Ascending aorta (tissue), 2 donors: Measurements from ENCODE around the gene AAK1. TPM values are rescaled to one million over a fixed set of nuclear protein-coding genes. Genes with fewer than 3 reads are reported as not detected.

ENCODE experiments used
- DNase-seq, 2 donors: peaks; one replicate each; pipeline ENCODE4 v3.0.0-alpha.2; 2019; ENCODE audit warnings: low spot score in 2 of 2
- H3K27ac ChIP-seq, 2 donors: fragments of 200-600 bp; sonication (generic); one replicate each; pipeline ENCODE4 v1.5.1; 2016 to 2017; ENCODE audit warnings: mild to moderate bottlenecking in 1 of 2
- H3K27me3 ChIP-seq: fragments of 200-600 bp; sonication (generic); one replicate; pipeline ENCODE4 v1.5.1; 2017
- H3K36me3 ChIP-seq, 2 donors: fragments of 200-600 bp; sonication (generic); one replicate each; pipeline ENCODE4 v1.5.1; 2016
- H3K4me1 ChIP-seq, 2 donors: fragments of 200-600 bp; sonication (generic); one replicate each; pipeline ENCODE4 v1.5.1; 2016 to 2017; ENCODE audit warnings: mild to moderate bottlenecking in 1 of 2
- H3K4me3 ChIP-seq, 2 donors: fragments of 200-600 bp; sonication (generic); one replicate each; pipeline ENCODE4 v1.5.1; 2016 to 2017; ENCODE audit warnings: mild to moderate bottlenecking in 1 of 2
- H3K9me3 ChIP-seq, 2 donors: fragments of 200-600 bp; sonication (generic); one replicate each; pipeline ENCODE4 v1.5.1; 2016
- CTCF ChIP-seq, 3 experiments: fragments of 200-600 bp in 2 of 3; fragments of 450-650 bp in 1 of 3; sonication (generic) in 2 of 3; IDR thresholded peaks; one replicate each; pipeline ENCODE4 v1.5.1; 2016 to 2019; ENCODE audit warnings: antibody characterized with exemption in 3 of 3, mild to moderate bottlenecking in 1 of 3, moderate library complexity in 1 of 3
- intact Hi-C: fragments of 100-400 bp; cut with DNase I; formaldehyde crosslinking; loops from one replicate; pipeline ENCODE4 v1.15.1; 2023
- total RNA-seq: library from RNA; depleted of rRNA; stranded (reverse); fragments of >200 nt; gene quantifications from one replicate; pipeline ENCODE4 v1.1.0, GENCODE V29; 2016

AAK1 gene
- total RNA-seq, 1 donor from 2014 or later: 53.4 TPM

GRCh38 chr2:69495861-69496260 is 147.7 kb downstream of the AAK1 start:
- TF ChIP-seq CTCF (IDR thresholded peaks at IDR 0.05): no peak
- H3K9me3 ChIP-seq: no peaks in the 10 kb centered on the region
- no peak overlapping the region for H3K4me3 ChIP-seq
- H3K27ac ChIP-seq: no peak overlapping the region
- intact Hi-C loops: no loop called here
- DNase-seq: no peak
- H3K27me3 ChIP-seq: no peaks in the 10 kb centered on the region
- H3K4me1 ChIP-seq: no peaks in the 10 kb centered on the region
- H3K36me3 ChIP-seq: peaks cover 0 to 7% of the 10 kb centered on the region in 2 donors

GRCh38 chr2:69495008-69495407 is 148.5 kb downstream of the AAK1 start:
- DNase-seq: no peak
- Histone ChIP-seq H3K4me1 (no peaks in the 10 kb centered on the region), H3K27me3 (no peaks in the 10 kb centered on the region), H3K27ac (no peak overlapping the region), H3K36me3 (peaks cover 0 to 7% of the 10 kb centered on the region in 2 donors), H3K9me3 (no peaks in the 10 kb centered on the region), H3K4me3 (no peak overlapping the region)
- no peak for TF ChIP-seq CTCF (IDR thresholded peaks at IDR 0.05)
- intact Hi-C loops: no loop called here

GRCh38 chr2:69494126-69494525 is 149.4 kb downstream of the AAK1 start:
- Histone ChIP-seq H3K27ac (no peak overlapping the region), H3K36me3 (peaks cover 0 to 7% of the 10 kb centered on the region in 2 donors), H3K4me3 (no peak overlapping the region), H3K4me1 (no peaks in the 10 kb centered on the region), H3K9me3 (no peaks in the 10 kb centered on the region), H3K27me3 (no peaks in the 10 kb centered on the region)
- TF ChIP-seq CTCF (IDR thresholded peaks at IDR 0.05): no peak
- DNase-seq: no peak
- intact Hi-C loops: no loop called here

- no peaks in the 10 kb centered on the region for H3K9me3 ChIP-seq
- H3K4me1 ChIP-seq: no peaks in the 10 kb centered on the region
- H3K27me3 ChIP-seq: no peaks in the 10 kb centered on the region
- no peak overlapping the region for H3K4me3 ChIP-seq
- intact Hi-C loops: no loop called here
- peaks cover 0 to 7% of the 10 kb centered on the region in 2 donors for H3K36me3 ChIP-seq
- DNase-seq: no peak
- no peak for TF ChIP-seq CTCF (IDR thresholded peaks at IDR 0.05)
- no peak overlapping the region for H3K27ac ChIP-seq
Observed at GRCh38 chr2:69493268-69493667, 150.3 kb downstream of the AAK1 start.

- DNase-seq: no peak
- Histone ChIP-seq H3K4me3 (no peak overlapping the region), H3K9me3 (no peaks in the 10 kb centered on the region), H3K36me3 (peaks cover 6 to 11% of the 10 kb centered on the region in 2 donors), H3K4me1 (no peaks in the 10 kb centered on the region), H3K27ac (no peak overlapping the region), H3K27me3 (no peaks in the 10 kb centered on the region)
- intact Hi-C loops: no loop called here
- TF ChIP-seq CTCF (IDR thresholded peaks at IDR 0.05): no peak
Observed at GRCh38 chr2:69491864-69492263, 151.7 kb downstream of the AAK1 start.

GRCh38 chr2:69490486-69490885 is 153.1 kb downstream of the AAK1 start:
- no peaks in the 10 kb centered on the region for H3K9me3 ChIP-seq
- no peaks in the 10 kb centered on the region for H3K4me1 ChIP-seq
- no peak overlapping the region for H3K4me3 ChIP-seq
- H3K36me3 ChIP-seq: peaks cover 8 to 11% of the 10 kb centered on the region in 2 donors
- DNase-seq: no peak
- H3K27me3 ChIP-seq: no peaks in the 10 kb centered on the region
- intact Hi-C loops: no loop called here
- H3K27ac ChIP-seq: no peak overlapping the region
- TF ChIP-seq CTCF (IDR thresholded peaks at IDR 0.05): no peak
